SK-N-SH (cell line): Measurements from ENCODE around the gene IQCN. TPM values are rescaled to one million over a fixed set of nuclear protein-coding genes. Genes with fewer than 3 reads are reported as not detected.

Experiments
- CTCF ChIA-PET: fragments of 300-600, 350-600 bp; formaldehyde crosslinking; extraction: SDS; loops from one replicate; lab custom pipeline; 2021; lab: Yijun Ruan, JAX
- POLR2A ChIA-PET: fragments of 350-600 bp; sonication (Branson Sonifier 250); formaldehyde crosslinking; extraction: SDS; loops from one replicate; lab custom pipeline; 2020; ENCODE audit warnings: antibody characterized with exemption, inconsistent platforms; lab: Yijun Ruan, JAX
- DNase-seq: peaks from one replicate; pipeline ENCODE4 v3.0.0; 2012
- H2AFZ ChIP-seq: fragments of 200-600 bp; sonication (generic); 2 replicates; pipeline ENCODE4 v1.8.1; 2016; ENCODE audit warnings: antibody characterized with exemption, mild to moderate bottlenecking, low read depth
- H3F3A ChIP-seq: fragments of 200-600 bp; sonication (generic); replicated peaks from 2 replicates; pipeline ENCODE3; 2016; ENCODE audit warnings: antibody characterized with exemption, mild to moderate bottlenecking; ENCODE audit not compliant: insufficient read depth
- H3K27ac ChIP-seq, 2 experiments: fragments of 200-500 bp in 1 of 2; fragments of 200-600 bp in 1 of 2; sonication (Bioruptor generic) in 1 of 2; sonication (generic), shearing (Covaris generic) in 1 of 2; 2 replicates each; pipeline versions ENCODE4 v1.5.1 to v1.6.1; 2014 to 2016; ENCODE audit warnings: low read depth in 2 of 2, inconsistent platforms in 1 of 2, low read length in 1 of 2, mild to moderate bottlenecking in 1 of 2, mixed read lengths in 1 of 2
- H3K27me3 ChIP-seq: fragments of 200-600 bp; sonication (generic), shearing (Covaris generic); 2 replicates; pipeline ENCODE4 v1.6.1; 2016; ENCODE audit warnings: mixed run types; ENCODE audit not compliant: insufficient read depth
- H3K36me3 ChIP-seq, 2 experiments: fragments of 200-500 bp in 1 of 2; fragments of 200-600 bp in 1 of 2; sonication (Bioruptor generic) in 1 of 2; sonication (generic) in 1 of 2; replicated peaks in 1 of 2; 2 replicates each; pipeline versions ENCODE3 to v1.5.1; 2014 to 2016; ENCODE audit warnings: low read length in 1 of 2, mild to moderate bottlenecking in 1 of 2; ENCODE audit not compliant: insufficient read depth in 2 of 2, control insufficient read depth in 1 of 2
- H3K4me1 ChIP-seq, 2 experiments: fragments of 200-500 bp in 1 of 2; fragments of 200-600 bp in 1 of 2; sonication (Bioruptor generic) in 1 of 2; sonication (generic), shearing (Covaris generic) in 1 of 2; 2 replicates each; pipeline versions ENCODE4 v1.5.1 to v1.6.1; 2014 to 2016; ENCODE audit warnings: low read depth in 1 of 2, low read length in 1 of 2, mixed run types in 1 of 2; ENCODE audit not compliant: insufficient read depth in 2 of 2, control insufficient read depth in 1 of 2
- H3K4me2 ChIP-seq: fragments of 200-600 bp; sonication (generic), shearing (Covaris generic); 2 replicates; pipeline ENCODE4 v1.6.1; 2017; ENCODE audit warnings: mixed run types
- H3K4me3 ChIP-seq, 2 experiments: fragments of 200-500 bp in 1 of 2; fragments of 200-600 bp in 1 of 2; sonication (Bioruptor generic) in 1 of 2; sonication (generic), shearing (Covaris generic) in 1 of 2; 2 replicates each; pipeline versions ENCODE4 v1.5.1 to v1.8.1; 2014 to 2016; ENCODE audit warnings: low read depth in 2 of 2, inconsistent platforms in 1 of 2, low read length in 1 of 2, mild to moderate bottlenecking in 1 of 2, mixed read lengths in 1 of 2, moderate library complexity in 1 of 2
- H3K79me2 ChIP-seq: fragments of 200-600 bp; sonication (generic); 2 replicates; pipeline ENCODE4 v1.8.1; 2017; ENCODE audit warnings: mild to moderate bottlenecking; ENCODE audit not compliant: insufficient read depth
- H3K9ac ChIP-seq: fragments of 200-600 bp; sonication (generic); 2 replicates; pipeline ENCODE4 v1.6.1; 2017; ENCODE audit warnings: mixed run types
- H3K9me2 ChIP-seq: fragments of 200-600 bp; sonication (generic); 2 replicates; pipeline ENCODE4 v1.6.1; 2017; ENCODE audit warnings: mixed run types
- H3K9me3 ChIP-seq: fragments of 200-600 bp; sonication (generic); 2 replicates; pipeline ENCODE4 v1.6.1; 2017; ENCODE audit warnings: mixed run types, mild to moderate bottlenecking, moderate library complexity
- H4K20me1 ChIP-seq: fragments of 200-600 bp; sonication (generic); 2 replicates; pipeline ENCODE4 v1.6.1; 2017; ENCODE audit warnings: mild to moderate bottlenecking, mixed run types; ENCODE audit not compliant: insufficient read depth
- EP300 ChIP-seq, 2 experiments: IDR thresholded peaks; 2 replicates each; pipeline versions ENCODE4 v1.4.0 to v1.6.1; 2012; ENCODE audit warnings: borderline replicate concordance in 1 of 2, low read depth in 1 of 2, low read length in 1 of 2
- FOSL2 ChIP-seq: IDR thresholded peaks from 2 replicates; pipeline ENCODE4 v1.4.0; 2012; ENCODE audit warnings: low read depth, mild to moderate bottlenecking, moderate library complexity, borderline replicate concordance
- GABPA ChIP-seq: IDR thresholded peaks from 2 replicates; pipeline ENCODE4 v1.4.0; 2012; ENCODE audit warnings: low read depth, mild to moderate bottlenecking
- JUND ChIP-seq: IDR thresholded peaks from 2 replicates; pipeline ENCODE4 v1.4.0; 2012
- MEF2A ChIP-seq: IDR thresholded peaks from 2 replicates; pipeline ENCODE4 v1.4.0; 2012; ENCODE audit warnings: low read depth, borderline replicate concordance
- MXI1 ChIP-seq: IDR thresholded peaks from 2 replicates; pipeline ENCODE4 v1.6.1; 2012; ENCODE audit warnings: mild to moderate bottlenecking, low read depth, low read length, improper control_type of control experiment
- NFIC ChIP-seq: IDR thresholded peaks from 2 replicates; pipeline ENCODE4 v1.4.0; 2012; ENCODE audit warnings: borderline replicate concordance
- NRF1 ChIP-seq: IDR thresholded peaks from 2 replicates; pipeline ENCODE4 v1.6.1; 2012; ENCODE audit warnings: low read depth, mild to moderate bottlenecking, low read length
- RCOR1 ChIP-seq: fragments of 150-350 bp; IDR thresholded peaks from 2 replicates; pipeline ENCODE4 v1.6.1; 2017; ENCODE audit warnings: antibody characterized with exemption, low read length
- REST ChIP-seq: IDR thresholded peaks from 2 replicates; pipeline ENCODE4 v1.6.1; 2012; ENCODE audit warnings: mild to moderate bottlenecking, low read depth, low read length, moderate library complexity
- SIN3A ChIP-seq: IDR thresholded peaks from 2 replicates; pipeline ENCODE4 v1.6.1; 2012; ENCODE audit warnings: low read depth, mild to moderate bottlenecking, low read length, moderate library complexity, borderline replicate concordance
- SMC3 ChIP-seq: IDR thresholded peaks from 2 replicates; pipeline ENCODE4 v1.6.1; 2012; ENCODE audit warnings: low read depth, low read length, improper control_type of control experiment
- TCF12 ChIP-seq: IDR thresholded peaks from 2 replicates; pipeline ENCODE4 v1.4.0; 2012
- TEAD4 ChIP-seq: IDR thresholded peaks from 2 replicates; pipeline ENCODE4 v1.4.0; 2012; ENCODE audit warnings: mild to moderate bottlenecking, borderline replicate concordance; ENCODE audit not compliant: insufficient read depth
- YY1 ChIP-seq: IDR thresholded peaks from 2 replicates; pipeline ENCODE4 v1.4.0; 2012; ENCODE audit warnings: low read depth, mild to moderate bottlenecking
- WGBS: methylation state at CpG from one replicate; pipeline ENCODE4 v1.1.6; 2017; ENCODE audit warnings: low lambda C conversion rate; 5-methylcytosine and 5-hydroxymethylcytosine counted together
- polyA plus RNA-seq, 3 experiments: library from polyadenylated mRNA; depleted of rRNA; stranded (reverse); fragments of >200 nt; gene quantifications; 2 replicates each; pipeline ENCODE4 v1.2.3, GENCODE V29; 2012
- TF ChIP-seq, protein P1 (sequence below): fragments of 200-600 bp; sonication (generic); IDR thresholded peaks from 2 replicates; pipeline ENCODE4 v1.6.1; 2017; ENCODE audit warnings: antibody characterized with exemption, mild to moderate bottlenecking, moderate library complexity

The IQCN gene
- polyA plus RNA-seq, 1 of the 3 experiments (the other 2 are of a cell fraction), result 2.5 TPM

GRCh38 chr19:18221815-18222725 is 52.2 kb downstream of the IQCN start:
- Histone ChIP-seq H3K4me3 (no peak overlapping the region), H3K9me3 (no peaks in the 10 kb centered on the region), H3K27ac (no peak overlapping the region), H3F3A (no peaks in the 10 kb centered on the region), H3K27me3 (no peaks in the 10 kb centered on the region), H3K4me2 (no peak overlapping the region), H3K9ac (no peak overlapping the region), H3K79me2 (no peaks in the 10 kb centered on the region), H3K9me2 (no peaks in the 10 kb centered on the region), H3K36me3 (no peaks in the 10 kb centered on the region), H4K20me1 (no peaks in the 10 kb centered on the region), H3K4me1 (peaks cover 0 to 19% of the 10 kb centered on the region in 2 experiments; a peak in 1 of 4 replicates), H2AFZ (no peak overlapping the region)
- 77% methylated on average over 24 of the region's 25 CpGs for WGBS
- DNase-seq, result no peak
- CTCF ChIA-PET, result interaction anchor here (1.0 to 9.4 kb wide), 7 partner anchors 10 to 104 kb away, joined by 3 to 81 read pairs (median 17); a partner anchor contains a TSS
- no peak for TF ChIP-seq FOSL2
- no peak for TF ChIP-seq JUND
- no peak for TF ChIP-seq REST
- no peak for TF ChIP-seq SMC3
- TF ChIP-seq MXI1, result no peak
- TF ChIP-seq TCF12, result no peak
- no peak for TF ChIP-seq NFIC
- POLR2A ChIA-PET, result no interaction called here

GRCh38 chr19:18220632-18221275 is 53.5 kb downstream of the IQCN start:
- H3K4me3 ChIP-seq, result no peak overlapping the region
- no peak for DNase-seq
- H3K9ac ChIP-seq, result no peak overlapping the region
- H2AFZ ChIP-seq, result no peak overlapping the region
- CTCF ChIA-PET, result interaction anchor here (0.8 to 9.4 kb wide), 8 partner anchors 12 to 107 kb away, joined by 3 to 81 read pairs (median 5); a partner anchor contains a TSS
- no peak overlapping the region for H3K27ac ChIP-seq
- no peaks in the 10 kb centered on the region for H3K36me3 ChIP-seq
- H3K4me1 ChIP-seq, result peaks cover 0 to 15% of the 10 kb centered on the region in 2 experiments; a peak in 1 of 4 replicates
- POLR2A ChIA-PET, result no interaction called here
- no peaks in the 10 kb centered on the region for H3K9me2 ChIP-seq
- H3K9me3 ChIP-seq, result no peaks in the 10 kb centered on the region
- WGBS, result 19% methylated on average over 23 of the region's 33 CpGs
- H3K4me2 ChIP-seq, result no peak overlapping the region
- H3K79me2 ChIP-seq, result no peaks in the 10 kb centered on the region
- no peaks in the 10 kb centered on the region for H3K27me3 ChIP-seq
- H3F3A ChIP-seq, result no peaks in the 10 kb centered on the region
- H4K20me1 ChIP-seq, result no peaks in the 10 kb centered on the region
- TF ChIP-seq, protein P1, sequence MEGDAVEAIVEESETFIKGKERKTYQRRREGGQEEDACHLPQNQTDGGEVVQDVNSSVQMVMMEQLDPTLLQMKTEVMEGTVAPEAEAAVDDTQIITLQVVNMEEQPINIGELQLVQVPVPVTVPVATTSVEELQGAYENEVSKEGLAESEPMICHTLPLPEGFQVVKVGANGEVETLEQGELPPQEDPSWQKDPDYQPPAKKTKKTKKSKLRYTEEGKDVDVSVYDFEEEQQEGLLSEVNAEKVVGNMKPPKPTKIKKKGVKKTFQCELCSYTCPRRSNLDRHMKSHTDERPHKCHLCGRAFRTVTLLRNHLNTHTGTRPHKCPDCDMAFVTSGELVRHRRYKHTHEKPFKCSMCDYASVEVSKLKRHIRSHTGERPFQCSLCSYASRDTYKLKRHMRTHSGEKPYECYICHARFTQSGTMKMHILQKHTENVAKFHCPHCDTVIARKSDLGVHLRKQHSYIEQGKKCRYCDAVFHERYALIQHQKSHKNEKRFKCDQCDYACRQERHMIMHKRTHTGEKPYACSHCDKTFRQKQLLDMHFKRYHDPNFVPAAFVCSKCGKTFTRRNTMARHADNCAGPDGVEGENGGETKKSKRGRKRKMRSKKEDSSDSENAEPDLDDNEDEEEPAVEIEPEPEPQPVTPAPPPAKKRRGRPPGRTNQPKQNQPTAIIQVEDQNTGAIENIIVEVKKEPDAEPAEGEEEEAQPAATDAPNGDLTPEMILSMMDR, result no peak
- TF ChIP-seq YY1, result no peak
- TF ChIP-seq SIN3A, result no peak
- no peak for TF ChIP-seq MEF2A
- no peak for TF ChIP-seq NRF1
- no peak for TF ChIP-seq EP300 (IDR thresholded peaks at IDR 0.05; ENCODE audit: borderline replicate concordance in 1 of 2, low read depth in 1 of 2, low read length in 1 of 2)
- no peak for TF ChIP-seq TEAD4
- TF ChIP-seq REST, result no peak
- TF ChIP-seq GABPA, result no peak
- TF ChIP-seq RCOR1, result no peak
